A549 (cell line): ENCODE measurements around the gene ZNF566. TPM values are rescaled to one million over a fixed set of nuclear protein-coding genes. Genes with fewer than 3 reads are reported as not detected.

Experiments
- ATAC-seq, 2 experiments: fragments of 200-7000 bp in 1 of 2; fragments of >200 bp in 1 of 2; cut with Nextera tagmentation in 1 of 2; cut with Tn5 transposase in 1 of 2; 3 replicates each; pipeline versions ENCODE4 v1.8.0 to v1.9.1; 2018 to 2020; ENCODE audit warnings: mild to moderate bottlenecking in 1 of 2, moderate library complexity in 1 of 2
- CTCF ChIA-PET: fragments of 300-600 bp; sonication (Branson Sonifier 250); formaldehyde crosslinking; extraction: SDS; loops from one replicate; lab custom pipeline; 2021; ENCODE audit warnings: antibody characterized with exemption, inconsistent platforms; lab: Yijun Ruan, JAX
- POLR2A ChIA-PET: fragments of 350-600 bp; formaldehyde crosslinking; extraction: SDS; loops from one replicate; lab custom pipeline; 2021; ENCODE audit warnings: antibody characterized with exemption, inconsistent platforms; lab: Yijun Ruan, JAX
- DNase-seq, 2 experiments: peaks; one replicate each; pipeline versions ENCODE4 v3.0.0 to v3.0.0-alpha.2; 2011 to 2016; ENCODE audit warnings: low read depth in 1 of 2, low spot score in 1 of 2
- FAIRE-seq: peaks from 2 replicates; lab custom pipeline; 2011; peaks lifted over from hg19 to GRCh38; lab: Jason Lieb, UNC
- H3K27ac ChIP-seq, 2 experiments: fragments of >200 bp; sonication (Bioruptor Twin); formaldehyde crosslinking; 3 replicates each; pipeline ENCODE4 v1.5.1; 2016 to 2017
- H3K4me1 ChIP-seq: fragments of >200 bp; sonication (Bioruptor Twin); formaldehyde crosslinking; 3 replicates; pipeline ENCODE4 v1.6.1; 2016
- H3K4me2 ChIP-seq: fragments of >200 bp; sonication (Bioruptor Twin); formaldehyde crosslinking; 3 replicates; pipeline ENCODE4 v1.6.1; 2016
- H3K4me3 ChIP-seq: fragments of >200 bp; sonication (Bioruptor Twin); formaldehyde crosslinking; 3 replicates; pipeline ENCODE4 v1.5.1; 2016
- H3K9me3 ChIP-seq: fragments of >200 bp; sonication (Bioruptor Twin); formaldehyde crosslinking; 3 replicates; pipeline ENCODE4 v1.6.1; 2016
- ATOH8 ChIP-seq: fragments of 250-450 bp; sonication (Bioruptor Pico); IDR thresholded peaks from 2 replicates; pipeline ENCODE4 v1.5.0; 2020; ENCODE audit warnings: low read depth, mild to moderate bottlenecking, moderate library complexity
- CBX8 ChIP-seq: fragments of 200-600 bp; sonication (generic); IDR thresholded peaks from 2 replicates; pipeline ENCODE4 v1.6.1; 2016
- CHD2 ChIP-seq: fragments of 150-350 bp; IDR thresholded peaks from 2 replicates; pipeline ENCODE4 v1.6.1; 2014; ENCODE audit warnings: low read length; ENCODE audit not compliant: partially characterized antibody
- FOXS1 ChIP-seq: fragments of 250-450 bp; sonication (Bioruptor Pico); IDR thresholded peaks from 2 replicates; pipeline ENCODE4 v1.5.0; 2020; ENCODE audit warnings: mild to moderate bottlenecking, moderate library complexity
- HDAC2 ChIP-seq: fragments of 200-600 bp; sonication (generic); IDR thresholded peaks from 2 replicates; pipeline ENCODE4 v1.6.1; 2016
- HES2 ChIP-seq: fragments of >200 bp; sonication (Bioruptor Twin); formaldehyde crosslinking; IDR thresholded peaks from 2 replicates; pipeline ENCODE4 v1.6.1; 2016
- HMGXB4 ChIP-seq: fragments of 250-450 bp; sonication (Bioruptor Pico); IDR thresholded peaks from 2 replicates; pipeline ENCODE4 v1.5.0; 2021; ENCODE audit warnings: mild to moderate bottlenecking, moderate library complexity, borderline replicate concordance
- HOXB13 ChIP-seq: fragments of 250-450 bp; sonication (Bioruptor Pico); IDR thresholded peaks from 2 replicates; pipeline ENCODE4 v1.5.0; 2020; ENCODE audit warnings: low read depth, mild to moderate bottlenecking, moderate library complexity
- JUN ChIP-seq, 2 experiments: fragments of >200 bp; sonication (Bioruptor Twin); formaldehyde crosslinking; IDR thresholded peaks; 2 replicates in 1 of 2; 3 replicates in 1 of 2; pipeline ENCODE4 v1.6.1; 2016 to 2017
- JUNB ChIP-seq: fragments of >200 bp; sonication (Bioruptor Twin); formaldehyde crosslinking; IDR thresholded peaks from 2 replicates; pipeline ENCODE4 v1.6.1; 2016
- MAZ ChIP-seq: fragments of 150-350 bp; IDR thresholded peaks from 2 replicates; pipeline ENCODE4 v1.6.1; 2014; ENCODE audit warnings: antibody characterized with exemption, low read depth, low read length, borderline replicate concordance
- NFE2L2 ChIP-seq: fragments of 150-350 bp; conservative IDR thresholded peaks from 2 replicates; pipeline ENCODE4 v1.6.1; 2014; ENCODE audit warnings: low read length
- NPAS2 ChIP-seq: fragments of 250-450 bp; sonication (Bioruptor Pico); IDR thresholded peaks from 2 replicates; pipeline ENCODE4 v1.8.0; 2022; ENCODE audit warnings: mild to moderate bottlenecking, moderate library complexity, borderline replicate concordance
- NR3C1 ChIP-seq: fragments of >200 bp; sonication (Bioruptor Twin); formaldehyde crosslinking; IDR thresholded peaks from 3 replicates; pipeline ENCODE4 v1.6.1; 2017
- PHF8 ChIP-seq: fragments of 200-600 bp; sonication (generic); IDR thresholded peaks from 2 replicates; pipeline ENCODE4 v1.6.1; 2016; ENCODE audit warnings: low read depth, mild to moderate bottlenecking, antibody characterized with exemption, moderate library complexity, borderline replicate concordance
- POLR2AphosphoS2 ChIP-seq: conservative IDR thresholded peaks from 2 replicates; pipeline ENCODE4 v1.6.1; 2012; ENCODE audit warnings: low read length, improper control_type of control experiment, inconsistent platforms
- RAD21 ChIP-seq, 2 experiments: fragments of >200 bp in 1 of 2; sonication (Bioruptor Twin) in 1 of 2; formaldehyde crosslinking in 1 of 2; IDR thresholded peaks in 1 of 2; conservative IDR thresholded peaks in 1 of 2; 2 replicates in 1 of 2; 3 replicates in 1 of 2; pipeline ENCODE4 v1.6.1; 2012 to 2018; ENCODE audit warnings: inconsistent platforms in 1 of 2
- SMC3 ChIP-seq: fragments of >200 bp; sonication (Bioruptor Twin); formaldehyde crosslinking; IDR thresholded peaks from 3 replicates; pipeline ENCODE4 v1.6.1; 2018; ENCODE audit warnings: inconsistent platforms
- ZNF302 ChIP-seq: fragments of 250-450 bp; sonication (Bioruptor Pico); IDR thresholded peaks from 2 replicates; pipeline ENCODE4 v1.9.0; 2021; ENCODE audit warnings: inconsistent platforms, mild to moderate bottlenecking, moderate library complexity
- WGBS: methylation state at CpG from one replicate; pipeline ENCODE4 v1.1.6; 2017; ENCODE audit errors: missing lambda C conversion rate; 5-methylcytosine and 5-hydroxymethylcytosine counted together
- polyA plus RNA-seq, 4 experiments: library from polyadenylated mRNA; depleted of rRNA in 3 of 4; stranded (reverse); fragments of >200 nt; fragmentation: RNase III in 1 of 4; extraction: RNeasy Plus Mini Kit Qiagen cat#74134 plus additional on column Dnase treatment in 1 of 4; gene quantifications; 2 replicates in 3 of 4; 3 replicates in 1 of 4; pipeline ENCODE4 v1.2.3, GENCODE V29; 2011 to 2017
- TF ChIP-seq, protein P1 (sequence below): fragments of 450-650 bp; IDR thresholded peaks from 2 replicates; pipeline ENCODE4 v1.6.1; 2014; ENCODE audit warnings: antibody characterized with exemption
- TF ChIP-seq, protein P2 (sequence below): IDR thresholded peaks from 2 replicates; pipeline ENCODE4 v1.6.1; 2012
- TF ChIP-seq, protein P3 (sequence below): fragments of 200-600 bp; sonication (generic); IDR thresholded peaks from 2 replicates; pipeline ENCODE4 v1.6.1; 2016; ENCODE audit warnings: antibody characterized with exemption, mild to moderate bottlenecking, moderate library complexity

ZNF566 gene
- polyA plus RNA-seq, 2 of the 4 experiments (the other 2 are of a cell fraction), result 12.0 to 13.0 TPM

DNA sequence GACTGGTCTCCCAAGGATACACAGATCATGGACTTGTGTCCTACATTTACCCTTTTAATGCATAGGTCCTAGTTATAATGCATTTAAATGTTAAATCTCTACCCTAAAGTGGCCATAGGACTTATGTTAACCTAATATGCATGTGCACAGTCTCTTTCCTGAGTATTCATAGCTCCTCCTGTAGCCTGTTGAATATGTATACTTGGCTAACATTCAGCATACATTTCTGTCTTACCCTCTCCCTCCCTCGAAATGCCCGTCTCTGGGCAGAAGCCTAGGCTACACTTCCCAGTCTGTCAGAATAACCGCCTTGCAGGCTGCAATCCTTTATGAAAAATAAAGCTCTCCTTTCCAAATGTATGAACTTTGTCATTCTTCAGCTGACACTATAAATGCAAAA is 84.9 kb downstream of the ZNF566 start:
- ChIA-PET POLR2A (interaction anchor here (0.6 kb wide), 1 partner anchor 166 kb away, joined by 3 read pairs; no protein-coding TSS in a partner anchor), CTCF (interaction anchor here (0.6 to 1.6 kb wide), 6 partner anchors 9 to 187 kb away, joined by 3 to 6 read pairs (median 4); no protein-coding TSS in a partner anchor)
- Histone ChIP-seq H3K4me3 (no peak overlapping the region), H3K4me1 (no peaks in the 10 kb centered on the region), H3K4me2 (no peak overlapping the region), H3K9me3 (peaks cover 87% of the 10 kb centered on the region)
- WGBS, result 63% methylated on average over 3 of the region's 3 CpGs
- no peak for ATAC-seq
- DNase-seq, result no peak
- no peak for TF ChIP-seq HOXB13
- TF ChIP-seq, all 56 proteins: peak for 0
- no peak overlapping the region for H3K27ac ChIP-seq
- FAIRE-seq, result no peak

DNA sequence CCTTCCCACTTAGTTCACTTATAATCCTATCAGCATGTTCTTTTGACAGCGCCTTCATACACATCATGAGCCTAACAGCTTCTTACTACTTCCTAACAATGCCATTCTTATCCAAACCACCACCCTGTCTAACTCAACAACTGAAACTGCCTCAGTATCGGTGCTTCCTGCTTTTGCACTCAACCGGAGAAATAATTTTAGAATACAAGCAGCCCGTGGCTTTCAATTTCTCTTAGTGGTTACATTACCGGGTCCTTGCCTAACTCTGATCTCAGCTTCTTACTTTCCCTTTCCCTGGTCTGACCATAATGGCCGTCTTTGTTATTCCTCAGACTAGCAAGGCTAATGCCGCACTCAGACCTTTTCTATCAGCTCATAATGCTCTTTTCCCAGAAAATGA is 87.9 kb downstream of the ZNF566 start:
- peaks cover 86% of the 10 kb centered on the region for H3K9me3 ChIP-seq
- no peak overlapping the region for H3K27ac ChIP-seq
- H3K4me2 ChIP-seq, result no peak overlapping the region
- POLR2A ChIA-PET, result no interaction called here
- peak; percentile 59 for FAIRE-seq
- no peak overlapping the region for H3K4me3 ChIP-seq
- 60% methylated on average over 7 of the region's 7 CpGs for WGBS
- TF ChIP-seq HMGXB4 (CRISPR knock-in tag) (no peak), CBX8 (no peak), HDAC2 (no peak), JUN (IDR thresholded peaks at IDR 0.05) (no peak), NR3C1 (no peak), NPAS2 (CRISPR knock-in tag) (no peak), HES2 (no peak), ZNF302 (CRISPR knock-in tag) (no peak), HOXB13 (no peak), POLR2AphosphoS2 (no peak), ATOH8 (no peak), SMC3 (no peak), JUNB (no peak)
- no peak for ATAC-seq
- no peaks in the 10 kb centered on the region for H3K4me1 ChIP-seq
- CTCF ChIA-PET, result interaction anchor here (0.6 kb wide), 1 partner anchor 10 kb away, joined by 3 read pairs; no protein-coding TSS in a partner anchor
- DNase-seq, result no peak

GRCh38 chr19:36398571-36398970 is 90.8 kb downstream of the ZNF566 start:
- TF ChIP-seq, protein P1, sequence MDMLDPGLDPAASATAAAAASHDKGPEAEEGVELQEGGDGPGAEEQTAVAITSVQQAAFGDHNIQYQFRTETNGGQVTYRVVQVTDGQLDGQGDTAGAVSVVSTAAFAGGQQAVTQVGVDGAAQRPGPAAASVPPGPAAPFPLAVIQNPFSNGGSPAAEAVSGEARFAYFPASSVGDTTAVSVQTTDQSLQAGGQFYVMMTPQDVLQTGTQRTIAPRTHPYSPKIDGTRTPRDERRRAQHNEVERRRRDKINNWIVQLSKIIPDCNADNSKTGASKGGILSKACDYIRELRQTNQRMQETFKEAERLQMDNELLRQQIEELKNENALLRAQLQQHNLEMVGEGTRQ, result no peak
- TF ChIP-seq MAZ (no peak), PHF8 (no peak), CHD2 (no peak), HOXB13 (no peak), FOXS1 (no peak), NFE2L2 (no peak), RAD21 (conservative IDR thresholded peaks at IDR 0.05 in 1 of 2, IDR thresholded peaks at IDR 0.05 in 1 of 2) (no peak)
- TF ChIP-seq, protein P2, sequence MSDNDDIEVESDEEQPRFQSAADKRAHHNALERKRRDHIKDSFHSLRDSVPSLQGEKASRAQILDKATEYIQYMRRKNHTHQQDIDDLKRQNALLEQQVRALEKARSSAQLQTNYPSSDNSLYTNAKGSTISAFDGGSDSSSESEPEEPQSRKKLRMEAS, result no peak
- TF ChIP-seq, protein P3, sequence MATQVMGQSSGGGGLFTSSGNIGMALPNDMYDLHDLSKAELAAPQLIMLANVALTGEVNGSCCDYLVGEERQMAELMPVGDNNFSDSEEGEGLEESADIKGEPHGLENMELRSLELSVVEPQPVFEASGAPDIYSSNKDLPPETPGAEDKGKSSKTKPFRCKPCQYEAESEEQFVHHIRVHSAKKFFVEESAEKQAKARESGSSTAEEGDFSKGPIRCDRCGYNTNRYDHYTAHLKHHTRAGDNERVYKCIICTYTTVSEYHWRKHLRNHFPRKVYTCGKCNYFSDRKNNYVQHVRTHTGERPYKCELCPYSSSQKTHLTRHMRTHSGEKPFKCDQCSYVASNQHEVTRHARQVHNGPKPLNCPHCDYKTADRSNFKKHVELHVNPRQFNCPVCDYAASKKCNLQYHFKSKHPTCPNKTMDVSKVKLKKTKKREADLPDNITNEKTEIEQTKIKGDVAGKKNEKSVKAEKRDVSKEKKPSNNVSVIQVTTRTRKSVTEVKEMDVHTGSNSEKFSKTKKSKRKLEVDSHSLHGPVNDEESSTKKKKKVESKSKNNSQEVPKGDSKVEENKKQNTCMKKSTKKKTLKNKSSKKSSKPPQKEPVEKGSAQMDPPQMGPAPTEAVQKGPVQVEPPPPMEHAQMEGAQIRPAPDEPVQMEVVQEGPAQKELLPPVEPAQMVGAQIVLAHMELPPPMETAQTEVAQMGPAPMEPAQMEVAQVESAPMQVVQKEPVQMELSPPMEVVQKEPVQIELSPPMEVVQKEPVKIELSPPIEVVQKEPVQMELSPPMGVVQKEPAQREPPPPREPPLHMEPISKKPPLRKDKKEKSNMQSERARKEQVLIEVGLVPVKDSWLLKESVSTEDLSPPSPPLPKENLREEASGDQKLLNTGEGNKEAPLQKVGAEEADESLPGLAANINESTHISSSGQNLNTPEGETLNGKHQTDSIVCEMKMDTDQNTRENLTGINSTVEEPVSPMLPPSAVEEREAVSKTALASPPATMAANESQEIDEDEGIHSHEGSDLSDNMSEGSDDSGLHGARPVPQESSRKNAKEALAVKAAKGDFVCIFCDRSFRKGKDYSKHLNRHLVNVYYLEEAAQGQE, result no peak
- Histone ChIP-seq H3K9me3 (peaks cover 91% of the 10 kb centered on the region), H3K4me3 (no peak overlapping the region), H3K27ac (no peak overlapping the region), H3K4me1 (no peaks in the 10 kb centered on the region), H3K4me2 (no peak overlapping the region)
- DNase-seq, result no peak
- FAIRE-seq, result peak; percentile 39
- WGBS, result 52% methylated on average over 3 of the region's 3 CpGs
- POLR2A ChIA-PET, result no interaction called here
- CTCF ChIA-PET, result interaction anchor here (2.7 kb wide), 1 partner anchor 17 kb away, joined by 6 read pairs; no protein-coding TSS in a partner anchor
- no peak for ATAC-seq
